OCI-LY7 (cell line): ENCODE measurements around the gene PCNX3. TPM values are rescaled to one million over a fixed set of nuclear protein-coding genes. Genes with fewer than 3 reads are reported as not detected.

Source experiments
- BruUV-seq: library from RNA; stranded (reverse); fragments of 400-500 nt; replicated peaks from 2 replicates; lab custom pipeline; 2021; lab: Mats Ljungman, UMichigan
- CTCF ChIA-PET: fragments of 300-600 bp; sonication (Branson Sonifier 250); formaldehyde crosslinking; loops from one replicate; lab custom pipeline; 2022; ENCODE audit warnings: antibody characterized with exemption; ENCODE audit not compliant: unreplicated experiment; lab: Charles Lee
- POLR2A ChIA-PET: fragments of 300-600 bp; sonication (Branson Sonifier 250); formaldehyde crosslinking; loops from one replicate; lab custom pipeline; 2022; ENCODE audit warnings: antibody characterized with exemption; lab: Charles Lee
- DNase-seq: peaks from one replicate; pipeline ENCODE4 v3.0.0-alpha.2; 2015; ENCODE audit warnings: low spot score
- H2AFZ ChIP-seq: fragments of 200-600 bp; sonication (generic), shearing (Covaris generic); 2 replicates; pipeline ENCODE4 v1.6.1; 2014; ENCODE audit warnings: mild to moderate bottlenecking, antibody characterized with exemption, low read length, moderate library complexity
- H3K27ac ChIP-seq: fragments of 200-600 bp; sonication (generic); 2 replicates; pipeline ENCODE4 v1.5.1; 2014; ENCODE audit warnings: mixed run types, low read depth, mild to moderate bottlenecking, moderate library complexity, low read length, inconsistent platforms; ENCODE audit not compliant: poor library complexity, severe bottlenecking
- H3K36me3 ChIP-seq: fragments of 200-600 bp; sonication (generic); 2 replicates; pipeline ENCODE4 v1.6.1; 2014; ENCODE audit warnings: mild to moderate bottlenecking, antibody characterized with exemption, low read length, moderate library complexity, mixed read lengths; ENCODE audit not compliant: insufficient read depth
- H3K4me1 ChIP-seq: fragments of 200-600 bp; sonication (generic); 2 replicates; pipeline ENCODE4 v1.5.1; 2014; ENCODE audit warnings: mild to moderate bottlenecking, low read length; ENCODE audit not compliant: insufficient read depth, poor library complexity, severe bottlenecking
- H3K4me2 ChIP-seq: fragments of 200-600 bp; sonication (generic); 2 replicates; pipeline ENCODE4 v1.6.1; 2014; ENCODE audit warnings: mild to moderate bottlenecking, low read length
- H3K4me3 ChIP-seq: fragments of 200-600 bp; sonication (generic); 2 replicates; pipeline ENCODE4 v1.5.1; 2014; ENCODE audit warnings: mild to moderate bottlenecking, low read depth, low read length; ENCODE audit not compliant: poor library complexity, severe bottlenecking
- H3K79me2 ChIP-seq: fragments of 200-600 bp; sonication (generic); 2 replicates; pipeline ENCODE4 v1.6.1; 2016; ENCODE audit warnings: low read depth, mild to moderate bottlenecking, low read length, moderate library complexity, mixed read lengths; ENCODE audit not compliant: insufficient read depth
- H3K9me2 ChIP-seq: fragments of 200-600 bp; sonication (generic); 2 replicates; pipeline ENCODE4 v1.6.1; 2016; ENCODE audit warnings: mild to moderate bottlenecking, low read length, mixed read lengths; ENCODE audit not compliant: insufficient read depth
- H3K9me3 ChIP-seq: fragments of 200-600 bp; sonication (generic); 2 replicates; pipeline ENCODE4 v1.6.1; 2014; ENCODE audit warnings: mild to moderate bottlenecking, mixed run types, low read length, mixed read lengths
- H4K20me1 ChIP-seq: fragments of 200-600 bp; sonication (generic); 2 replicates; pipeline ENCODE4 v1.6.1; 2014; ENCODE audit warnings: mild to moderate bottlenecking, antibody characterized with exemption, low read length, moderate library complexity, mixed read lengths; ENCODE audit not compliant: insufficient read depth
- EZH2phosphoT487 ChIP-seq: fragments of 200-600 bp; sonication (generic); IDR thresholded peaks from 2 replicates; pipeline ENCODE4 v1.6.1; 2018; ENCODE audit warnings: low read depth, borderline replicate concordance, mild to moderate bottlenecking, mixed run types, antibody characterized with exemption, low read length, moderate library complexity, mixed read lengths
- intact Hi-C: fragments of 100-400 bp; cut with micrococcal nuclease; formaldehyde crosslinking; loops from one replicate; pipeline ENCODE4 v1.10.0; 2022; ENCODE audit not compliant: unreplicated experiment
- total RNA-seq, 2 experiments: library from RNA; depleted of rRNA in 1 of 2; stranded (reverse); fragments of >200 nt in 1 of 2; shearing (Covaris generic) in 1 of 2; gene quantifications; 2 replicates each; pipeline ENCODE4 v1.2.3, GENCODE V29; 2014 to 2022
- TF ChIP-seq, protein P1 (sequence below): fragments of 200-600 bp; sonication (generic); conservative IDR thresholded peaks from 2 replicates; pipeline ENCODE4 v1.5.1; 2014; ENCODE audit warnings: mild to moderate bottlenecking, antibody characterized with exemption, low read length, moderate library complexity, mixed read lengths

PCNX3 gene
- total RNA-seq, 2 experiments from 2014 or later, result 36.2 to 66.7 TPM

DNA sequence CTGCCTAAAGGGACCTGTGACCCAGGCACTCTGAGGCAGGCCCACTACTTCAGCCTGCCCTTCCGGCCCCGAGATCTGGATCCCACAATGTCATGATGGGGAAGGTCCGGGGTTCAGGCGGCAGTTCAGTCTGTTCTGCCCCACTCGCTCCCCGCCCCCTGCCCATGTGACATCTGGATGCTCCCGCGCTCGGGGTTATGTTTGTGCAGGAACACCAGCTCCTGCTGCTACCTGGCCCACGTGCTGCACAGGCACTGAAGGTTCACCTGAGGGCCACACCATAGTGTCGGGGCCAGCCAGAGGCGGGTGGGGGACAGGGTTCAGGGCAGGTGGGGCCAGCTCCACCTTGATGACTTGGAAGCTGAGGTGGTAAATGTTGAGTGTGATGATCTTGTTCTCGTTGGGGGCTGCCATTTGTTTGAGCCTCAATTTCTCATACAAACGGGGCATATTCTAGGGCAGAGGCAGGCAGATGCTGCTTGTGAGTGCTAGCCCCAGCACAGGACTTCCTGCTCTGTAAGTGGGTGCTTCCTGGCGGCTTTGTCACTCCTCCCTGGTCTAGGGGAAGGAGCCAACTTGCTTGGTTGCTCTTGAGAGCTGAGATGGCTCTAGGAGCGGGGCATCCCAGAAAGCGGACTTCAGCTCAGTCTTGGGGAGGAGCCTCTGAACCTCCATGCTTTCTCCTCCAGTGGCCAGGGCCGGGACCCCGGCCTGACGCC, 18.0 kb downstream of the PCNX3 start:
- Histone ChIP-seq H3K9me2 (no peaks in the 10 kb centered on the region), H2AFZ (no peak overlapping the region), H3K79me2 (no peaks in the 10 kb centered on the region), H4K20me1 (no peaks in the 10 kb centered on the region), H3K4me1 (peaks cover 14% of the 10 kb centered on the region), H3K9me3 (no peaks in the 10 kb centered on the region), H3K4me3 (no peak overlapping the region), H3K36me3 (peaks cover 88% of the 10 kb centered on the region), H3K27ac (no peak overlapping the region), H3K4me2 (no peak overlapping the region)
- intact Hi-C loops, result no loop called here
- ChIA-PET POLR2A (no interaction called here), CTCF (no interaction called here)
- TF ChIP-seq EZH2phosphoT487, result no peak
- TF ChIP-seq, protein P1, sequence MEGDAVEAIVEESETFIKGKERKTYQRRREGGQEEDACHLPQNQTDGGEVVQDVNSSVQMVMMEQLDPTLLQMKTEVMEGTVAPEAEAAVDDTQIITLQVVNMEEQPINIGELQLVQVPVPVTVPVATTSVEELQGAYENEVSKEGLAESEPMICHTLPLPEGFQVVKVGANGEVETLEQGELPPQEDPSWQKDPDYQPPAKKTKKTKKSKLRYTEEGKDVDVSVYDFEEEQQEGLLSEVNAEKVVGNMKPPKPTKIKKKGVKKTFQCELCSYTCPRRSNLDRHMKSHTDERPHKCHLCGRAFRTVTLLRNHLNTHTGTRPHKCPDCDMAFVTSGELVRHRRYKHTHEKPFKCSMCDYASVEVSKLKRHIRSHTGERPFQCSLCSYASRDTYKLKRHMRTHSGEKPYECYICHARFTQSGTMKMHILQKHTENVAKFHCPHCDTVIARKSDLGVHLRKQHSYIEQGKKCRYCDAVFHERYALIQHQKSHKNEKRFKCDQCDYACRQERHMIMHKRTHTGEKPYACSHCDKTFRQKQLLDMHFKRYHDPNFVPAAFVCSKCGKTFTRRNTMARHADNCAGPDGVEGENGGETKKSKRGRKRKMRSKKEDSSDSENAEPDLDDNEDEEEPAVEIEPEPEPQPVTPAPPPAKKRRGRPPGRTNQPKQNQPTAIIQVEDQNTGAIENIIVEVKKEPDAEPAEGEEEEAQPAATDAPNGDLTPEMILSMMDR, result no peak
- DNase-seq, result no peak
- no TSS peak for BruUV-seq

DNA sequence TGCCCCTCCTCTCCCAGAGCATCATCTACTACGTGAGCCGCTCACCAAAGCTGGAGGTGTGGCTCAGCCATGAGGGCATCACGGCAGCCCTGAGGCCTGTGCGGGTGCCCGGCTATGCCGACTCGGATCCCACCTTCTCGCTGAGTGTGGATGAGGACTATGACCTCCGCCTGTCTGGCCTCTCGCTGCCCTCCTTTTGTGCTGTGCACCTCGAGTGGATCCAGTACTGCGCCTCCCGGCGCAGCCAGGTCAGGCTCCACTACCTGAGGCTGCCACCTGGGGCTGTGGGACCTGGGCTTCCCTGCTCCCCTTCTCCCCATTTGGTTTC, 18.5 kb downstream of the PCNX3 start:
- Histone ChIP-seq H3K9me2 (no peaks in the 10 kb centered on the region), H3K4me2 (no peak overlapping the region), H4K20me1 (no peaks in the 10 kb centered on the region), H3K27ac (no peak overlapping the region), H3K79me2 (no peaks in the 10 kb centered on the region), H3K4me3 (no peak overlapping the region), H2AFZ (no peak overlapping the region), H3K9me3 (no peaks in the 10 kb centered on the region), H3K36me3 (peaks cover 83% of the 10 kb centered on the region), H3K4me1 (peaks cover 19% of the 10 kb centered on the region)
- no TSS peak for BruUV-seq
- ChIA-PET CTCF (no interaction called here), POLR2A (no interaction called here)
- TF ChIP-seq EZH2phosphoT487, result no peak
- TF ChIP-seq, protein P1, result no peak
- intact Hi-C loops, result no loop called here
- DNase-seq, result no peak

DNA sequence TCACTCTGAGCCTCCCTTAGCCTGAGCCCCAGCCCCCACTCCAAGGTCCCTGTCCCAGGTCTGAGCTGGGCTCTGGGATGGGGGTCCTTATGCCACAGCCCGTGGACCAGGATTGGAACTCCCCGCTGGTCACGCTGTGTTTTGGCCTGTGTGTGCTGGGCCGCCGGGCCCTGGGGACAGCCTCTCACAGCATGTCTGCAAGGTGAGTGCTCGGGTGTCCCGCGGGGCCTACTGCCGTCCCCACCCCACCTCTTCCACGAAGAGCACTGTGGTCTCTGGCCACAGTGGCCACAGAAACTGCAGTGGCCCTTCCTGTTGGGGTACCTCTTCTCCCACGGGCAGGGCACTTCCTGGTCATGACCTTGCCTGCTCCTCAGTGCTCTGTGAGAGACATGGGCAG, 18.9 kb downstream of the PCNX3 start:
- Histone ChIP-seq H3K4me3 (no peak overlapping the region), H3K27ac (no peak overlapping the region), H2AFZ (no peak overlapping the region), H3K4me2 (no peak overlapping the region), H3K79me2 (no peaks in the 10 kb centered on the region), H3K9me3 (no peaks in the 10 kb centered on the region), H3K4me1 (peaks cover 23% of the 10 kb centered on the region), H3K36me3 (peaks cover 79% of the 10 kb centered on the region), H3K9me2 (no peaks in the 10 kb centered on the region), H4K20me1 (no peaks in the 10 kb centered on the region)
- POLR2A ChIA-PET, result no interaction called here
- intact Hi-C loops, result no loop called here
- DNase-seq, result no peak
- CTCF ChIA-PET, result no interaction called here
- no TSS peak for BruUV-seq
- TF ChIP-seq, protein P1, result no peak
- TF ChIP-seq EZH2phosphoT487, result no peak
